Adipocyte (in vitro differentiated cells): Measurements from ENCODE around the gene PPIH.
"Not testable (repeated sequence)": the region's sequence is repeated elsewhere in the genome, so short reads cannot be mapped to it uniquely, and the experiment has no call there.

Experiments used
- DNase-seq: peaks from one replicate; pipeline ENCODE4 v3.0.0-alpha.2; 2015; ENCODE audit warnings: low read depth
- H3K27me3 ChIP-seq: replicated peaks from 2 replicates; pipeline ENCODE4 v1.7.0; 2013; ENCODE audit warnings: mild to moderate bottlenecking, low read length, moderate library complexity; ENCODE audit not compliant: control insufficient read depth, insufficient read depth
- H3K36me3 ChIP-seq: 2 replicates; pipeline ENCODE4 v1.7.0; 2013; ENCODE audit warnings: low read length, mild to moderate bottlenecking, moderate library complexity; ENCODE audit not compliant: control insufficient read depth, insufficient read depth, severe bottlenecking
- H3K4me1 ChIP-seq: 2 replicates; pipeline ENCODE4 v1.7.0; 2013; ENCODE audit warnings: mild to moderate bottlenecking, low read length, moderate library complexity; ENCODE audit not compliant: control insufficient read depth, insufficient read depth
- H3K4me3 ChIP-seq: 2 replicates; pipeline ENCODE4 v1.7.0; 2013; ENCODE audit warnings: mild to moderate bottlenecking, low read length, moderate library complexity
- H3K9ac ChIP-seq: 2 replicates; pipeline ENCODE4 v1.7.0; 2013; ENCODE audit warnings: mild to moderate bottlenecking, low read length, moderate library complexity
- H3K9me3 ChIP-seq: 2 replicates; pipeline ENCODE4 v1.7.0; 2013; ENCODE audit warnings: mild to moderate bottlenecking, low read length, moderate library complexity; ENCODE audit not compliant: control insufficient read depth

Gene PPIH

GRCh38 chr1:42712808-42713207 lies 54.6 kb downstream of the PPIH start:
- H3K27me3 ChIP-seq, H3K9me3 ChIP-seq, H3K36me3 ChIP-seq, H3K9ac ChIP-seq, H3K4me3 ChIP-seq, DNase-seq, H3K4me1 ChIP-seq: not testable (repeated sequence)

- H3K4me1 ChIP-seq = no peaks in the 10 kb centered on the region
- DNase-seq = no peak
- H3K27me3 ChIP-seq = no peaks in the 10 kb centered on the region
- no peak overlapping the region for H3K4me3 ChIP-seq
- H3K9me3 ChIP-seq = no peaks in the 10 kb centered on the region
- H3K36me3 ChIP-seq = no peaks in the 10 kb centered on the region
- no peak overlapping the region for H3K9ac ChIP-seq
Observed at GRCh38 chr1:42713293-42713692, 55.1 kb downstream of the PPIH start.

GRCh38 chr1:42714441-42714840 lies 56.2 kb downstream of the PPIH start:
- not testable (repeated sequence) for H3K27me3 ChIP-seq, DNase-seq, H3K9ac ChIP-seq, H3K4me3 ChIP-seq, H3K36me3 ChIP-seq, H3K9me3 ChIP-seq, H3K4me1 ChIP-seq

GRCh38 chr1:42720868-42721267 lies 62.6 kb downstream of the PPIH start:
- Histone ChIP-seq H3K9me3 (no peaks in the 10 kb centered on the region), H3K9ac (no peak overlapping the region), H3K4me3 (no peak overlapping the region), H3K27me3 (no peaks in the 10 kb centered on the region), H3K4me1 (no peaks in the 10 kb centered on the region), H3K36me3 (no peaks in the 10 kb centered on the region)
- DNase-seq = no peak

DNA sequence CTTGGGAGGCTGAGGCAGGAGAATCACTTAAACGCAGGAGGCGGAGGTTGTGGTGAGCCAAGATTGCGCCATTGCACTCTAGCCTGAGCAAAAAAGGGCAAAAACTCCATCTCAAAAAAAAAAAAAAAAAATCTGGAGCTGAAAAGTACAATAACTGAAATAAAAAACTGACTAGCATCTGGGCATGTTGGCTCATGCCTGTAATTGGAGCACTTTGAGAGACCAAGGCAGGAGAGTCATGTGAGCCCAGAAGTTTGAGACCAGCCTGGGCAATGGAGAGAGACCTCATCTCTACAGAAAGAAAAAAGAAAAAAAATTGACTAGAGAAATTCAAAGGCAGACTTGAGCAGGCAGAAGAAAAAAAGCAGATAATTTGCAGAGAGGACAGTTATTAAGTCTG lies 63.7 kb downstream of the PPIH start:
- Histone ChIP-seq H3K4me1 (no peaks in the 10 kb centered on the region), H3K9ac (no peak overlapping the region), H3K4me3 (no peak overlapping the region), H3K27me3 (no peaks in the 10 kb centered on the region), H3K36me3 (no peaks in the 10 kb centered on the region), H3K9me3 (no peaks in the 10 kb centered on the region)
- DNase-seq = no peak

- DNase-seq, H3K9me3 ChIP-seq, H3K27me3 ChIP-seq, H3K36me3 ChIP-seq, H3K4me3 ChIP-seq, H3K9ac ChIP-seq, H3K4me1 ChIP-seq: not testable (repeated sequence)
Observed at GRCh38 chr1:42722403-42722802, 64.2 kb downstream of the PPIH start.

GRCh38 chr1:42723511-42723910 lies 65.3 kb downstream of the PPIH start:
- Histone ChIP-seq H3K4me1 (peaks cover 3% of the 10 kb centered on the region), H3K36me3 (no peaks in the 10 kb centered on the region), H3K9me3 (no peaks in the 10 kb centered on the region), H3K4me3 (no peak overlapping the region), H3K27me3 (no peaks in the 10 kb centered on the region), H3K9ac (no peak overlapping the region)
- no peak for DNase-seq

GRCh38 chr1:42725820-42726219 lies 67.6 kb downstream of the PPIH start:
- not testable (repeated sequence) for DNase-seq, H3K4me1 ChIP-seq, H3K36me3 ChIP-seq, H3K4me3 ChIP-seq, H3K9me3 ChIP-seq, H3K9ac ChIP-seq, H3K27me3 ChIP-seq
